HepG2 (cell line): ENCODE data around the gene FGF14. TPM values are rescaled to one million over a fixed set of nuclear protein-coding genes. Genes with fewer than 3 reads are reported as not detected.

Experiments
- ATAC-seq: fragments of 200-7000 bp; cut with Tn5 transposase; 3 replicates; pipeline ENCODE4 v1.9.1; 2020; ENCODE audit warnings: mild to moderate bottlenecking, moderate library complexity
- BruUV-seq: library from RNA; stranded (reverse); fragments of 400-500 nt; replicated peaks from 2 replicates; lab custom pipeline; 2021; lab: Mats Ljungman, UMichigan
- CTCF ChIA-PET: fragments of 300-600 bp; formaldehyde crosslinking; extraction: SDS; loops from one replicate; lab custom pipeline; 2021; ENCODE audit warnings: low total read pairs, inconsistent platforms, low intra/inter-chr PET ratio; lab: Yijun Ruan, JAX
- POLR2A ChIA-PET: fragments of 350-600 bp; sonication (Branson Sonifier 250); formaldehyde crosslinking; loops from one replicate; lab custom pipeline; 2020; ENCODE audit warnings: antibody characterized with exemption, inconsistent platforms; lab: Yijun Ruan, JAX
- DNase-seq: peaks from one replicate; pipeline ENCODE4 v3.0.0-alpha.2; 2015; ENCODE audit warnings: low spot score
- FAIRE-seq: peaks from 3 replicates; lab custom pipeline; 2011; peaks lifted over from hg19 to GRCh38; lab: Jason Lieb, UNC
- H2AFZ ChIP-seq: one replicate; pipeline ENCODE4 v1.6.1; 2011; ENCODE audit warnings: low read length, inconsistent platforms
- H3K27ac ChIP-seq: fragments of 300-600 bp; 3 replicates; pipeline ENCODE4 v1.8.0; 2011; ENCODE audit warnings: mixed run types, mild to moderate bottlenecking, mixed read lengths, low read length, inconsistent platforms; ENCODE audit not compliant: insufficient read depth; ENCODE audit errors: extremely low read length
- H3K27me3 ChIP-seq, 2 experiments: fragments of 200-600 bp in 1 of 2; 2 replicates in 1 of 2; 3 replicates in 1 of 2; pipeline versions ENCODE4 v1.6.0 to v1.8.0; 2011; ENCODE audit warnings: low read length in 2 of 2, mild to moderate bottlenecking in 2 of 2, moderate library complexity in 2 of 2, inconsistent platforms in 1 of 2; ENCODE audit not compliant: insufficient read depth in 2 of 2, control insufficient read depth in 1 of 2
- H3K36me3 ChIP-seq, 2 experiments: fragments of 200-600 bp in 1 of 2; replicated peaks in 1 of 2; 2 replicates in 1 of 2; 3 replicates in 1 of 2; pipeline versions ENCODE4 v1.5.1 to v1.8.0; 2011; ENCODE audit warnings: low read length in 2 of 2, inconsistent platforms in 1 of 2; ENCODE audit not compliant: insufficient read depth in 2 of 2, control insufficient read depth in 1 of 2
- H3K4me1 ChIP-seq: 2 replicates; pipeline ENCODE4 v1.5.1; 2012; ENCODE audit warnings: low read length, inconsistent platforms; ENCODE audit not compliant: insufficient read depth
- H3K4me2 ChIP-seq: 2 replicates; pipeline ENCODE4 v1.6.0; 2011; ENCODE audit warnings: low read depth, low read length, inconsistent platforms
- H3K4me3 ChIP-seq, 3 experiments: fragments of 200-600 bp in 1 of 3; sonication (generic), shearing (Covaris generic) in 1 of 3; replicated peaks in 1 of 3; 2 replicates each; pipeline ENCODE4 v1.5.1; 2011 to 2016; ENCODE audit warnings: low read length in 3 of 3, inconsistent platforms in 2 of 3, low read depth in 2 of 3, mild to moderate bottlenecking in 2 of 3, control low read depth in 1 of 3, mixed read lengths in 1 of 3; ENCODE audit not compliant: insufficient read depth in 1 of 3
- H3K79me2 ChIP-seq: one replicate; pipeline ENCODE4 v1.6.1; 2011; ENCODE audit warnings: low read length, inconsistent platforms; ENCODE audit not compliant: insufficient read depth
- H3K9ac ChIP-seq: 2 replicates; pipeline ENCODE4 v1.6.0; 2011; ENCODE audit warnings: mild to moderate bottlenecking, low read depth, low read length, inconsistent platforms; ENCODE audit not compliant: insufficient read depth
- H3K9me3 ChIP-seq: 2 replicates; pipeline ENCODE4 v1.5.1; 2012; ENCODE audit warnings: mild to moderate bottlenecking, low read length
- H4K20me1 ChIP-seq: 2 replicates; pipeline ENCODE4 v1.6.0; 2011; ENCODE audit warnings: inconsistent platforms, mild to moderate bottlenecking, low read length, moderate library complexity; ENCODE audit not compliant: insufficient read depth
- CBFB ChIP-seq: sonication (generic); formaldehyde crosslinking; IDR thresholded peaks from 2 replicates; pipeline ENCODE4 v1.4.0; 2020; ENCODE audit warnings: missing genetic modification reagents
- CREB3 ChIP-seq: sonication (generic); formaldehyde crosslinking; IDR thresholded peaks from 2 replicates; pipeline ENCODE4 v1.5.0; 2020; ENCODE audit warnings: missing genetic modification reagents
- FOSL2 ChIP-seq: sonication (generic); formaldehyde crosslinking; IDR thresholded peaks from 2 replicates; pipeline ENCODE4 v1.4.0; 2020; ENCODE audit warnings: missing genetic modification reagents
- KAT2B ChIP-seq: fragments of 150-350 bp; IDR thresholded peaks from 2 replicates; pipeline ENCODE4 v1.6.1; 2014; ENCODE audit warnings: low read depth, low read length, borderline replicate concordance
- KIAA2018 ChIP-seq: sonication (generic); formaldehyde crosslinking; IDR thresholded peaks from 2 replicates; pipeline ENCODE4 v1.5.0; 2020; ENCODE audit warnings: mild to moderate bottlenecking, missing genetic modification reagents, borderline replicate concordance
- KLF16 ChIP-seq, 2 experiments: sonication (generic) in 1 of 2; formaldehyde crosslinking in 1 of 2; IDR thresholded peaks; 2 replicates each; pipeline versions ENCODE4 v1.6.1 to v1.8.0; 2016 to 2023; ENCODE audit warnings: missing genetic modification reagents in 2 of 2, missing compliant biosample characterization in 1 of 2
- PAXIP1 ChIP-seq: sonication (generic); formaldehyde crosslinking; conservative IDR thresholded peaks from 2 replicates; pipeline ENCODE4 v1.4.0; 2020; ENCODE audit warnings: mild to moderate bottlenecking, missing genetic modification reagents, moderate library complexity
- ZNF317 ChIP-seq: sonication (generic); formaldehyde crosslinking; IDR thresholded peaks from 2 replicates; pipeline ENCODE4 v1.5.0; 2020; ENCODE audit warnings: mild to moderate bottlenecking, missing genetic modification reagents
- ZNF558 ChIP-seq: sonication (generic); formaldehyde crosslinking; IDR thresholded peaks from 2 replicates; pipeline ENCODE4 v1.9.0; 2022; ENCODE audit warnings: mild to moderate bottlenecking, missing genetic modification reagents, borderline replicate concordance
- WGBS: methylation state at CpG from one replicate; pipeline ENCODE4 v1.1.6; 2017; ENCODE audit warnings: low lambda C conversion rate; 5-methylcytosine and 5-hydroxymethylcytosine counted together
- in situ Hi-C: cut with HindIII; loops from 2 replicates; pipeline ENCODE4 v1.10.0; 2017; ENCODE audit warnings: low pct_unique_long_range_greater_than_20kb; ENCODE audit not compliant: extremely low pct_ligation_motif_present
- intact Hi-C: fragments of 100-400 bp; cut with micrococcal nuclease; formaldehyde crosslinking; loops from one replicate; pipeline ENCODE4 v1.10.0; 2022; ENCODE audit not compliant: unreplicated experiment
- polyA plus RNA-seq, 8 experiments: library from polyadenylated mRNA; depleted of rRNA in 3 of 8; stranded (reverse) in 7 of 8; unstranded in 1 of 8; fragments of >200 nt; fragmentation: Illumina TruSeq in 4 of 8; extraction: Trizol in 4 of 8; gene quantifications; 2 replicates each; pipeline versions ENCODE4 v1.2.1 to v1.2.3, GENCODE V29; 2011 to 2016; ENCODE audit warnings: low read depth in 4 of 8, missing spikeins in 1 of 8, mixed read lengths in 1 of 8; ENCODE audit not compliant: insufficient read depth in 1 of 8
- total RNA-seq, 5 experiments: library from RNA; depleted of rRNA; stranded (reverse); fragments of >200 nt; fragmentation: Illumina TruSeq; extraction: Trizol; gene quantifications; 2 replicates each; pipeline ENCODE4 v1.2.3, GENCODE V29; 2016; ENCODE audit warnings: low read depth in 1 of 5
- TF ChIP-seq, protein P1 (sequence below): sonication (generic); formaldehyde crosslinking; IDR thresholded peaks from 2 replicates; pipeline ENCODE4 v1.4.0; 2020; ENCODE audit warnings: mild to moderate bottlenecking, low read depth, missing genetic modification reagents

FGF14 gene
- total and polyA plus RNA-seq, 2 of the 13 experiments (the other 11 are each of a cell fraction or from before 2014, with no cell fraction given) = not detected

DNA sequence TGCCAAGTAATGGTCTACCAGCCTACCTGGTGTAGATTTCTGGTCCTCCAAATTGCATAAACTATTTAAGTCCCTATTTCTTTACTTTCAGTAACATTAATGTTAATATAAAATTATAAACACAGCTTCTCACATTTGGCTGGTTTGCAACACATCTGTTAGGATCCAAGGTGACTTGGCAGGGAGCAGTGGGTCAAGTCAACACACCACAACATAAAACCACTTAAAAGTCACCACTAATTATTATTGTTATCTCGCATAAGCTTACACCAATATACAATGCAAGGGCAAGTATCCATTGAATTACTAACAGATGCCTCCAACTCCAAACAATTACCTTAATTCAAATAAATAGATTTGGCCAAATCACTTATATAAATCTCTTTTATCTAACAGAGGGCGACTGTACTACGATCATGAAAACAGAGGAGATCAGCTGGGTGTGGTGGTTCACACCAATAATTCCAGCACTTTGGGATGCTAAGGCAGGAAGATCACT is 74.7 kb downstream of the FGF14 start:
- 0% methylated on average over 3 of the region's 3 CpGs for WGBS
- Histone ChIP-seq H3K79me2 (no peaks in the 10 kb centered on the region), H3K36me3 (no peaks in the 10 kb centered on the region), H3K27me3 (no peaks in the 10 kb centered on the region; a peak in 1 of 5 replicates), H2AFZ (no peak overlapping the region), H3K9ac (no peak overlapping the region), H3K27ac (no peak overlapping the region), H3K4me1 (no peaks in the 10 kb centered on the region), H3K4me3 (no peak overlapping the region), H3K9me3 (no peaks in the 10 kb centered on the region), H4K20me1 (no peaks in the 10 kb centered on the region), H3K4me2 (no peak overlapping the region)
- POLR2A ChIA-PET = no interaction called here
- in situ Hi-C loops = no loop called here
- DNase-seq (no peak), FAIRE-seq (no peak), ATAC-seq (no peak)
- intact Hi-C loops = no loop called here
- CTCF ChIA-PET = no interaction called here
- BruUV-seq = no TSS peak
- TF ChIP-seq KLF16 (CRISPR knock-in tag; IDR thresholded peaks at IDR 0.05) = no peak
- TF ChIP-seq ZNF558 (CRISPR knock-in tag) = no peak
- TF ChIP-seq PAXIP1 (CRISPR knock-in tag) = no peak
- no peak for TF ChIP-seq CBFB (CRISPR knock-in tag)
- TF ChIP-seq, protein P1, sequence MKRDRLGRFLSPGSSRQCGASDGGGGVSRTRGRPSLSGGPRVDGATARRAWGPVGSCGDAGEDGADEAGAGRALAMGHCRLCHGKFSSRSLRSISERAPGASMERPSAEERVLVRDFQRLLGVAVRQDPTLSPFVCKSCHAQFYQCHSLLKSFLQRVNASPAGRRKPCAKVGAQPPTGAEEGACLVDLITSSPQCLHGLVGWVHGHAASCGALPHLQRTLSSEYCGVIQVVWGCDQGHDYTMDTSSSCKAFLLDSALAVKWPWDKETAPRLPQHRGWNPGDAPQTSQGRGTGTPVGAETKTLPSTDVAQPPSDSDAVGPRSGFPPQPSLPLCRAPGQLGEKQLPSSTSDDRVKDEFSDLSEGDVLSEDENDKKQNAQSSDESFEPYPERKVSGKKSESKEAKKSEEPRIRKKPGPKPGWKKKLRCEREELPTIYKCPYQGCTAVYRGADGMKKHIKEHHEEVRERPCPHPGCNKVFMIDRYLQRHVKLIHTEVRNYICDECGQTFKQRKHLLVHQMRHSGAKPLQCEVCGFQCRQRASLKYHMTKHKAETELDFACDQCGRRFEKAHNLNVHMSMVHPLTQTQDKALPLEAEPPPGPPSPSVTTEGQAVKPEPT (CRISPR knock-in tag) = no peak
- no peak for TF ChIP-seq CREB3
- no peak for TF ChIP-seq ZNF317 (CRISPR knock-in tag)
- no peak for TF ChIP-seq KIAA2018 (CRISPR knock-in tag)
- no peak for TF ChIP-seq KAT2B
- TF ChIP-seq FOSL2 (CRISPR knock-in tag) = no peak
